Fibroblast of pulmonary artery (primary cell): ENCODE results near the gene PTPRT.

Experiments used
- DNase-seq: peaks from one replicate; pipeline ENCODE4 v3.0.0-alpha.2; 2010; ENCODE audit warnings: low read depth
- H3K4me3 ChIP-seq: replicated peaks from 2 replicates; pipeline ENCODE4 v1.5.1; 2011; ENCODE audit warnings: low read depth, mild to moderate bottlenecking, control low read depth, low read length, moderate library complexity
- TF ChIP-seq, protein P1 (sequence below): IDR thresholded peaks from 2 replicates; pipeline ENCODE4 v1.5.1; 2011; ENCODE audit warnings: mild to moderate bottlenecking, control low read depth, low read length, inconsistent platforms; ENCODE audit errors: missing control alignments

PTPRT gene

DNA sequence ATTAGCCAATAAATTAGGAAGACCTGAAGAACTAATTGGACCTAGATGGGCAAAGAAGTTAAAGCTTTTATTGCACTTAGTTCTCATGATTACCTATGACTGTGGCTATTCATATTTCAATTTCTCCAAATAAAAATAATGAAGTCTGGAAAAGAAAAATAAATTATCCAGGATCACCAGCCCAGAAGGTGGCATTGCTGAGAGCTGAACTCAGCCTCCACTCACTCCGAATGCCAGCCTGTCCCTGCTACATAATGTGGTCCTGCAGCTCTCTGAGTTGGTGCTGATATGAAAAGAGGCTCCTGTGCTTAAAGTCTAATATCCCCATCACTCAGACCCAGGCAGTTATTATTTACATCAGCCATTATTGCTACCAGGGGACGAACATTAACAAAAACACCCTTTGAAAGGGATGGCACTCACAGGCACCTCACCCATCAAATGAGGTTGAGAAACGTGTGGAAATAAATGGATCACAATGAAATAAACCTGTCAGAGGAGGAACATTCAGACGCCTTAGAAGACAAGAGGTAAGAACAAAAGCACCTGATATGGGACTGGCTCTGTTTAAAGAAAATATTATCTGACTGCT lies 921.8 kb downstream of the PTPRT start:
- H3K4me3 ChIP-seq = no peak overlapping the region
- TF ChIP-seq, protein P1, sequence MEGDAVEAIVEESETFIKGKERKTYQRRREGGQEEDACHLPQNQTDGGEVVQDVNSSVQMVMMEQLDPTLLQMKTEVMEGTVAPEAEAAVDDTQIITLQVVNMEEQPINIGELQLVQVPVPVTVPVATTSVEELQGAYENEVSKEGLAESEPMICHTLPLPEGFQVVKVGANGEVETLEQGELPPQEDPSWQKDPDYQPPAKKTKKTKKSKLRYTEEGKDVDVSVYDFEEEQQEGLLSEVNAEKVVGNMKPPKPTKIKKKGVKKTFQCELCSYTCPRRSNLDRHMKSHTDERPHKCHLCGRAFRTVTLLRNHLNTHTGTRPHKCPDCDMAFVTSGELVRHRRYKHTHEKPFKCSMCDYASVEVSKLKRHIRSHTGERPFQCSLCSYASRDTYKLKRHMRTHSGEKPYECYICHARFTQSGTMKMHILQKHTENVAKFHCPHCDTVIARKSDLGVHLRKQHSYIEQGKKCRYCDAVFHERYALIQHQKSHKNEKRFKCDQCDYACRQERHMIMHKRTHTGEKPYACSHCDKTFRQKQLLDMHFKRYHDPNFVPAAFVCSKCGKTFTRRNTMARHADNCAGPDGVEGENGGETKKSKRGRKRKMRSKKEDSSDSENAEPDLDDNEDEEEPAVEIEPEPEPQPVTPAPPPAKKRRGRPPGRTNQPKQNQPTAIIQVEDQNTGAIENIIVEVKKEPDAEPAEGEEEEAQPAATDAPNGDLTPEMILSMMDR = no peak
- DNase-seq = no peak

DNA sequence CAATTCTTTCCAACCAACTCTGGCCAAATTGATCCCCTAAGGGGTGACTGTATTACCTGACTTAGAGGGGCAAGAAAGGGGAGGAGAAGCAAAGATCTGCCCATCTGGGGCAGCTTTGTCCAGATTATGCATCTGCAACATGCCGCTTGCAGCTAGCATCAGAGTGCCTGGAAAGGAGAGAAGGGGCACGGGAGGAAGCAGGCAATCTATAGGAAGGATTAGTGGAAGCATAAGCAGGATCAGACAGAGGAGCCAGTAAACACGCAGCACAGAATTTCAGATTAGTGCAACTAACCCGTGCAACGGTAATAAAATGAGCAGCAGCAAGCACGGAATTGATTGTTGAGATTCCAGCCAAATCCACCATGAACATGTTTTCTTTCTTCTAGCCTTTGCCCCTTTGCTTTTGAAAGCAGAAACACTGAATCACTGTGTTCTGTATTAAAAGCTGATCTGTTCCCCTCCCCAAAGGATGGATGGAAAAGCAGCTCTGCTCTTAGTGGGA lies 927.9 kb downstream of the PTPRT start:
- DNase-seq = no peak
- TF ChIP-seq, protein P1 = no peak
- H3K4me3 ChIP-seq = no peak overlapping the region

DNA sequence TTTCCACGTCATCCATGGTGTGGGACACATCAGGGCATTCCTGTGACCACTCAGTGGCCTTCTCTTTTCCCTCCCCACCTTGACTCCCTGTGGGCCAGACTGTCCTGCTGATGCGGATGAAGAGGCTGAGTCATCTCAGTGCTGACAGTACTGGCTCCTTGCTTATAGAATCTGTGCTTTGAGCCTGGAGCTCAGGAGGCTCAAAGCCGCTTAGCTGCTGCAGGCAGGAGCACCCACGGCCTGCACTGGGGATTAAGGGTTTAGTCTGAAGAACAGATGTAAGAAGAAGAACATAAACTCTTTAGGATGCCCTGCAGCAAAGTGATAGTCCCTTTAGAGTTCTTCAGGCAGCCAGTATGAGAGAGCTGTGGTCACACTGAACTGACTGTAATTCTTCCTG lies 929.5 kb downstream of the PTPRT start:
- DNase-seq = no peak
- TF ChIP-seq, protein P1 = no peak
- no peak overlapping the region for H3K4me3 ChIP-seq

DNA sequence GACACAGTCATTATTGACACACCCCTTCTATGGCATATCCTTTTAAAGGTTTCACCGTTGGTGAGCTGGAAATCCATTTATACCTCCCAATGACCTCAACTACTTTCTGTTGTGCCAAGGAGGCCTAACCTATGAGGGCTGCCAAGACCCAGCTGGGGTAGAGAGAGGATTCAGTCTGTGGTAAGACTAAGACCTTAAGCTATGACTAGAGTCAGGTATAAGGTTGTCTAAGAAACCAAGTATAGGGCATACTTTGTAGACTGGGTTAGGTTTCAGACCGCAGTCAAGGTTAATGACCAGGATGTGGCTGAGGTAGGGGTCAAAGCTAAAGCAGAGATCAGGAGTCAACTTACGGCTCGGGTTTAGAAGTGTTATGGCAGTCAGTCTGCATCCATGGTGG lies 930.3 kb downstream of the PTPRT start:
- TF ChIP-seq, protein P1 = no peak
- no peak for DNase-seq
- H3K4me3 ChIP-seq = no peak overlapping the region

DNA sequence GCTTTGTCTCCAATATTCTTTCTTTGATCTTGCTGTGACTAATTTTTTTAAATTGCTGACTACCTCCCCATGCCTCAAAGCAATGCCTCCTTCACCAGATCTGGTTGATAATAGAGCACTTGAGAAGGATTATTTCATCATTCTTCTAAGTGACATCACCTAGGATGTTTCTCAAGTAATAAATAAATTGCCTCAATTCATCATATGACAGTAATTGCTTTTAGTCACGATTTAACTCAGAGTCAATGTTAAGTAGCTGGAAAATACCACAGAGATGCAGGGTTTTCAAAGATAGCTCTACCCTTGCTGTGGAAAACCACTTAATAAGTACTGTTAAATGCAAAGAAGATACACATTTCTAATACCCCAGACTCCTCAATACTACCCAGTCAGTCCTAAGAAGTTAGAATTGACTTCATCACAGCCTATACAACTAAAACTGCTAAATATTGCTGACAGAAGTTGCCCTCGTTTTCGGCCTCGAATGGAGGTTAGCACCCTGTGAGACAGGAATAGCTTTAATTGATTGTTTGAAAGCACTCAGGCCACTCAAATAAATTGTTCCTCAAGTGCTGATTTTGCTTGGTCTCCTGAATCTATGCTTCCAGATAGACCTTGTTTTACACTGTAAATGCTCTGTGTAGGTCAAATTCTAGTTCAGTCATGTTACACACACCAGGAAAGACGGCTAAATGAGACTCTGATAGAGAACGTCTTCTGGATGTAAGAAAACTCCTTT lies 931.0 kb downstream of the PTPRT start:
- H3K4me3 ChIP-seq = no peak overlapping the region
- TF ChIP-seq, protein P1 = no peak
- no peak for DNase-seq

DNA sequence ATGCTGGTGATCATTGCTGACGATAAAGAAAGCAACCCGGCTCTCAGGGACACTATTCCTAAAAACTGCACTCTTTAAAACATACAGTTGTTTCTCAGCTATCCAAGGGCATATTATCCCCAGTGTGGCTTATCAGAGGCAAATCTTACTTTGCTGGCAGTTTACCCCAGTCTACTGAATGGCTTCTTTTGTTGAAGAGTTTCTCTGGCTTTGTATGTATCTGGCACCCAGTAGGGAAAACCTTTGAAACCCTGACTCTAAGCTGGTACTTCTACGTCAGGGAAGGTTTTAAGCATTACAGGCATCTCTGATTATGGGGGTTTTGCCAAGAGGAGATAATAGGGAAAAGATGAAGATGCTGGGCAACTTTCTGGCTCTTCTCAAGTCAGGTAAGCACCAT lies 933.9 kb downstream of the PTPRT start:
- no peak overlapping the region for H3K4me3 ChIP-seq
- TF ChIP-seq, protein P1 = no peak
- DNase-seq = no peak
